HG02852 (cell line): ENCODE results near the gene USP40.

Source experiments
- ATAC-seq: cut with Tn5 transposase; IDR thresholded peaks from one replicate; pipeline ENCODE4 v1.9.1; 2021; ENCODE audit warnings: mild to moderate bottlenecking, moderate library complexity; ENCODE audit not compliant: unreplicated experiment

Gene USP40

GRCh38 chr2:233448575-233448974 lies 118.0 kb downstream of the USP40 start:
- ATAC-seq: no peak

- ATAC-seq: no peak
Observed at GRCh38 chr2:233448220-233448559, 118.4 kb downstream of the USP40 start.

- ATAC-seq: no peak
Observed at GRCh38 chr2:233447506-233448219, 118.9 kb downstream of the USP40 start.

DNA sequence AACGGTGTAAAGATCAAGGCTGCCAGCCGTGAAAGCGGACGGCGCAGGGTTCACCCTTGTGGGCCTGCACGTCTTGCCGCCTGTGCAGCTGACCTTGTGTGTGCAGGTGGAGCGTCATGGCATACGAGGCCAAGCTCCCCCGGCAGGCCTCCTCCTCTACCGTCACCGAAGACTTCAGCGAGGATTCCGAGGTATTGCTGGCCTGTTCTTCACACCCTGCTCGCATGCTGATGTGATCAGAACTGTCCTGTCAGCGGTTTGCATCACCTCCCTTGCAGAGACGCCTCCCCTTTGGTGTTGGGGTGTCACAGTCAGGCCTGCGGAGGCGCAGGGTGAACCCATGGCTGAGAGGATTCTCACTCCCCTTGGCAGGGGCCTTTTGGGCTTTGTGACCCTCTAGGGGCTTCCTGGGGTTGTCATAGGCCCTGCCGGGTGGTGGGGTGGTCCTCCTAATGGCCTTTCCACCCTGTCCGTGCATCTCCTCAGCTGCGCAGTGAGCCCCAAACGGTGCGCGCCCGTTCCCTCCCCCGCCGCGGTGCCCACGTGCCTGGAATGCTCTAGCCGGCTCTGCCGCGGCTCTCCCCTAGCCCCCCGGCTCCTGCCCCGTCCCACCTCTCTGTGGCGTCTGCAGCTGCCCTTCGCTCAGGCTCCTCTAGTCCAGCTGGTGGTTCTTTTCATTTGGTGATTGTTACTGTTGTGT lies 119.8 kb downstream of the USP40 start:
- no peak for ATAC-seq

DNA sequence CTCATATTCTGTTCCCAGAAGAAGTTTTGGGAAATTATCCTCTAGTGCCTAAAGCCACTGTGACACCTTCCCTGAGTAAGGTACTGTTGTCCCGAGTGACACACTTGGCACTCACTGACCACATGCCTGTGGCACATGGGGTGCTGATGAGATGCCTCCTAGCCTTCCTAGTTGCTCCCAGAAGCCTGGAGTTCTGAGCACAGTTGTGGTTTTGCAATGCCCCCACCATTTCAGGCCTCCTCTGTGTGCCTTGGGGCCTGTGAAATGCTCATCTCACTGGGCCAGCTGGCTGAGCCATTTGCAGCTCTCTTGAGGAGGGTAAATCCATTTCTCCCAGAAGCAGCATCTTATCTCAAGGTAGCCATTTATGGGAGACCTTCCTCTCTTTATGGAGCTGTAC lies 120.5 kb downstream of the USP40 start:
- no peak for ATAC-seq

- no peak for ATAC-seq
Observed at GRCh38 chr2:233445152-233445830, 121.3 kb downstream of the USP40 start.

GRCh38 chr2:233444501-233444900 lies 122.1 kb downstream of the USP40 start:
- no peak for ATAC-seq

DNA sequence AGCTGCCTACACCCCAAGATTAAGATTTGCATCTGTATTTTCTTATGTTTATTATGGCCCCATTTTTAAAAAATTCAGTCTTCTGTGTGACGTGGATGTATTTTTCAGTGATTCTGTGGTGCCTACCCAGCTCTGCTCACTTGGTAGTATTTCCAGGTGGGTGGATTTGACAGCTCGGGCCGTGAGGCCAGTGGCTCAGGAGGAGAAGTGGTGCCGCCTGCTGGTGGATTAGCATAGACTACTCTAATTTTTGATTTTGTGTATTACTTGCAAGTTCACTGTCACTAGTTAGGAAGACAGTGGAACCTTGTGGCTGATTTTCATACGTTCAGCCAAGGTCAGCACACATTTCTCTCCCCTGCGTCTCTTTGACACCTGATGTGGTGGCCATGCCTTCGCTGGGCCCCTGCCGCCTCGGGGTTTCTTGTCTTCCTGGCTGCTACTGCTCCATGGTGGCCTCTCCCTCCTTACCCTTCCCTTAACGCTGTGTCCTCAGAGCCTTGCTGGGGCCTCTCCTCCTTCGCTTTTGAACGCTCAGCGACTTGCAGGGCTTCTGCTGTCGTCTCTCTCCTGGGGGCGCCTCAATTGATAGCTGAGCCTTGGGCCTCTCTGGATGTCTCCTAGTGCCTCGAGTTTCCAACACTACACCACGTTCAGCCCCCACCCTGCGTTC lies 122.9 kb downstream of the USP40 start:
- peak; percentile 60 for ATAC-seq

DNA sequence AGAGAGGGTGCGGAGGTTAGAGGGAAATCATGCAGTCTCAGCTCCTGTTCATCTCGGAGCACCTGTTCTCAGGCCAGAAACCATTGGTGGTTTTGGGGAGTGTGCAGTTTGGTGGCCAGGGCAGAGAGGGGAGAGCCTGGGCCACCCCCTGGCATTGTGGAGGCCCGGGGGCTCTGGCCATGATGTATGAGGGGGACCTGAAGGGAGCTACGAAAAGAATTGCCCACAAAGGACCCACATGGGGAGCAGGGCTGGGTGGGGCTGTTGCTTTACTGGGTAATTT lies 124.6 kb downstream of the USP40 start:
- no peak for ATAC-seq

- no peak for ATAC-seq
Observed at GRCh38 chr2:233441161-233442027, 125.2 kb downstream of the USP40 start.

- ATAC-seq: no peak
Observed at GRCh38 chr2:233440714-233441113, 125.9 kb downstream of the USP40 start.

DNA sequence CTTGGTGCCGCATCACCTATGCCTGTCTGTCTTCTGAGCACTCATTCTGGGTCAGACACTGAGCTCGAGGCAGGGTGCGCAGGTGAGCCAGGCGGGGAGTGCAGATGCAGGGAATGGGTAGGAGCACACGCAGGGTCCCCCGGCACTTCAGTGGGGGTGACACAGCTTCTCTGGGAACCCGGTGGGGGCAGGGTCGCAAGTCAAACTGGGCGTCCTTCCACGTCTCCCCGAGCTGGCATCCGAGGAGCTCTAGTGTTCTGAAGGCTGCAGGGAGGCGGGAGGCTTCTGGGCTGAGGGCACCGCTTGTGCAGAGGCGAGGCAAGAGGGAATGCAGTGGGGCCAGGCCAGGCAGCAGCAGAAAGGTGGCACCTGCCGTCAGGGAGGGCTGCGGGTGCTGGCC lies 126.3 kb downstream of the USP40 start:
- ATAC-seq: no peak

DNA sequence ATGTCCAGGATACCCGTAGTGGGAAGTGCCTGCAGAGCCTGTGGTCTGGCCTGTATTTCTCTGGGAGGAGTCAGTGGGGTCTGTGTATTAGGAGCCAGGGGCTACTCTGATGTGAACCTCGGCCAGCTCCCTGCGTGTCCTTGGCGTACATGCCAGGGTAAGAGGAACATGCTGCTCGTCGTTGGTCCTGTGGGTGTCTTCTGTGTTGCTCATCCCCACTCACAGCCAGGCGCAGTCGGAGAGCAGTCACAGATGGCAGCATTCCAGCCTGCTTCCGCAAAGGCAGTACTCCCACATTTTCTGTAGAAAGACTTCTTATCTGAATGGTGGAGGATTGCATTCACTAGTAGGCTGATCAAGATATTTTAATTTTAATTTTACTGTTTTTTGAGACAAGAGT lies 127.4 kb downstream of the USP40 start:
- ATAC-seq: no peak

DNA sequence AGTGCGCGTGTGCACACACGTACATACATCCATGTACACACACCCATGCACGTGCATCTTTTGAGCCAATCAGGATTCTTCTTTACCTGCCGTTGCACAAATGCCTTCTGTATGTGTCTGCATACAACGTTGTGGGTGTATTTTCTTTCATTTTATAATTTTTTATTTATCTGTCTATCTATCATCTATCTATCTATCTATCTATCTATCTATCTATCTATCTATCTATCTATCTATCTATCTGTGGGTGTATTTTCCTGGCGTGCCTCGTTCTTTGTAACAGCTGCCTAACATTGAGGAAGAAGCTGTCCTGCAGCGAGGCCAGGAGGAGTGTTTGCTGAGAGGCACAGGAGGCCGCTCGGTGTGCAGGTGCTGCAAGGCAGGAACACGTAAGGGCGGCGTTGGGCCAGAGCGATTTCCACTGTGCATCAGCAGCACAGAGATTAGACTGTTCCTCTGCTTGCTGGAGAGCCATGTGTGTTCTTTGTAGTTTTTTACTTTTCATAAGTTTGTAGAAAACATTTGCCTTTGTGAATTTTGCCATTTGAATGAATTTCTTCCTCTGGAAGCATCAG lies 127.9 kb downstream of the USP40 start:
- no peak for ATAC-seq

- no peak for ATAC-seq
Observed at GRCh38 chr2:233437439-233437955, 129.1 kb downstream of the USP40 start.

- no peak for ATAC-seq
Observed at GRCh38 chr2:233436691-233437438, 129.7 kb downstream of the USP40 start.

DNA sequence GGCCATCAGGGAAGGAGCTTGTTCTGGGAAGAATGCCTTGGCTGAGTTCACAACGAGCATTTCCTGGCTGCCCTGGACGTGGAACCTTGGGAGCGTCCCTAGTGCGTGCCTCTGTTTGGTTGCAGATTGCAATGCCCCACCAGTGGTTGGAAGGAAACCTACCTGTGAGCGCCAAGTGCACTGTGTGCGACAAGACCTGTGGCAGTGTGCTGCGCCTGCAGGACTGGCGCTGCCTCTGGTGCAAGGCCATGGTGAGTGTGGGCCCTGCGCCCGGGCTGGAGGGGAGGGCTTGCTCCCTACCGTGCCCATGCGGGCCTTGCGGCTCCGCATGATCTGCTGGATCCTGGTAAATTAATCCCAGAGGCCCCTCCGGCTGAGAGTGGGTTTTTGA lies 130.4 kb downstream of the USP40 start:
- ATAC-seq: no peak

- ATAC-seq: no peak
Observed at GRCh38 chr2:233435436-233436190, 131.0 kb downstream of the USP40 start.
